HepG2 (cell line): ENCODE results near the gene SGSM1. TPM values are rescaled to one million over a fixed set of nuclear protein-coding genes. Genes with fewer than 3 reads are reported as not detected.

Source experiments
- AGO2 ChIP-seq: fragments of 200-400 bp; formaldehyde crosslinking; optimal IDR thresholded peaks from 2 replicates; pipeline ENCODE3; 2017; ENCODE audit warnings: mild to moderate bottlenecking, low read depth, low read length, moderate library complexity
- ATF7 ChIP-seq, 2 experiments: fragments of 450-650 bp in 1 of 2; sonication (generic) in 1 of 2; formaldehyde crosslinking in 1 of 2; IDR thresholded peaks; 2 replicates each; pipeline versions ENCODE4 v1.4.0 to v1.6.1; 2016 to 2020; ENCODE audit warnings: antibody characterized with exemption in 1 of 2, mild to moderate bottlenecking in 1 of 2, missing genetic modification reagents in 1 of 2
- BORCS8-MEF2B ChIP-seq: sonication (generic); formaldehyde crosslinking; IDR thresholded peaks from 2 replicates; pipeline ENCODE4 v1.8.0; 2022; ENCODE audit warnings: mild to moderate bottlenecking, missing genetic modification reagents
- GLMP ChIP-seq: sonication (generic); formaldehyde crosslinking; IDR thresholded peaks from 2 replicates; pipeline ENCODE4 v1.9.0; 2021; ENCODE audit warnings: missing genetic modification reagents, mild to moderate bottlenecking, borderline replicate concordance
- HMGXB3 ChIP-seq: sonication (generic); formaldehyde crosslinking; IDR thresholded peaks from 2 replicates; pipeline ENCODE4 v1.4.0; 2020; ENCODE audit warnings: missing genetic modification reagents, borderline replicate concordance
- NCOA5 ChIP-seq: sonication (generic); formaldehyde crosslinking; IDR thresholded peaks from 2 replicates; pipeline ENCODE4 v1.4.0; 2020; ENCODE audit warnings: missing genetic modification reagents
- NPAS2 ChIP-seq: sonication (generic); formaldehyde crosslinking; IDR thresholded peaks from 2 replicates; pipeline ENCODE4 v1.8.0; 2022; ENCODE audit warnings: mild to moderate bottlenecking, missing genetic modification reagents, borderline replicate concordance
- PPARG ChIP-seq: conservative IDR thresholded peaks from 2 replicates; pipeline ENCODE4 v1.6.1; 2016; ENCODE audit warnings: missing biosample characterization, missing genetic modification reagents
- SOX5 ChIP-seq: IDR thresholded peaks from 2 replicates; pipeline ENCODE4 v1.6.1; 2016; ENCODE audit warnings: borderline replicate concordance
- TRIM22 ChIP-seq: fragments of 450-650 bp; IDR thresholded peaks from 2 replicates; pipeline ENCODE4 v1.6.1; 2017
- TRIM24 ChIP-seq: sonication (generic); formaldehyde crosslinking; IDR thresholded peaks from 2 replicates; pipeline ENCODE4 v1.8.0; 2022; ENCODE audit warnings: mild to moderate bottlenecking, missing genetic modification reagents
- ZBTB3 ChIP-seq: sonication (generic); formaldehyde crosslinking; IDR thresholded peaks from 2 replicates; pipeline ENCODE4 v1.4.0; 2020; ENCODE audit warnings: low read depth, mild to moderate bottlenecking, moderate library complexity, missing genetic modification reagents, borderline replicate concordance
- ZFP37 ChIP-seq: sonication (generic); formaldehyde crosslinking; IDR thresholded peaks from 2 replicates; pipeline ENCODE4 v1.4.0; 2020; ENCODE audit warnings: missing genetic modification reagents, borderline replicate concordance
- ZKSCAN5 ChIP-seq: sonication (generic); formaldehyde crosslinking; IDR thresholded peaks from 2 replicates; pipeline ENCODE4 v1.5.1; 2020; ENCODE audit warnings: mild to moderate bottlenecking, missing genetic modification reagents
- ZNF207 ChIP-seq: fragments of 450-650 bp; IDR thresholded peaks from 2 replicates; pipeline ENCODE4 v1.6.1; 2016; ENCODE audit warnings: antibody characterized with exemption, borderline replicate concordance
- ZNF382 ChIP-seq: sonication (generic); formaldehyde crosslinking; IDR thresholded peaks from 2 replicates; pipeline ENCODE4 v1.5.0; 2020; ENCODE audit warnings: missing genetic modification reagents, mild to moderate bottlenecking, borderline replicate concordance
- ZNF468 ChIP-seq: sonication (generic); formaldehyde crosslinking; IDR thresholded peaks from 2 replicates; pipeline ENCODE4 v1.8.0; 2022; ENCODE audit warnings: mild to moderate bottlenecking, moderate library complexity, missing genetic modification reagents
- ZNF546 ChIP-seq: sonication (generic); formaldehyde crosslinking; conservative IDR thresholded peaks from 2 replicates; pipeline ENCODE4 v1.8.1; 2023; ENCODE audit warnings: mild to moderate bottlenecking, missing genetic modification reagents
- ZNF672 ChIP-seq: sonication (generic); formaldehyde crosslinking; IDR thresholded peaks from 2 replicates; pipeline ENCODE4 v1.8.1; 2022; ENCODE audit warnings: missing genetic modification reagents
- ZNF713 ChIP-seq: sonication (generic); formaldehyde crosslinking; IDR thresholded peaks from 2 replicates; pipeline ENCODE4 v1.4.0; 2020; ENCODE audit warnings: mild to moderate bottlenecking, missing genetic modification reagents
- ZNF724P ChIP-seq: sonication (generic); formaldehyde crosslinking; IDR thresholded peaks from 2 replicates; pipeline ENCODE4 v1.8.0; 2022; ENCODE audit warnings: missing genetic modification reagents, borderline replicate concordance
- ZNF792 ChIP-seq: IDR thresholded peaks from 2 replicates; pipeline ENCODE4 v1.6.1; 2016
- ZNF879 ChIP-seq: sonication (generic); formaldehyde crosslinking; IDR thresholded peaks from 2 replicates; pipeline ENCODE4 v1.8.1; 2023; ENCODE audit warnings: missing genetic modification reagents
- polyA plus RNA-seq, 8 experiments: library from polyadenylated mRNA; depleted of rRNA in 3 of 8; stranded (reverse) in 7 of 8; unstranded in 1 of 8; fragments of >200 nt; fragmentation: Illumina TruSeq in 4 of 8; extraction: Trizol in 4 of 8; gene quantifications; 2 replicates each; pipeline versions ENCODE4 v1.2.1 to v1.2.3, GENCODE V29; 2011 to 2016; ENCODE audit warnings: low read depth in 4 of 8, missing spikeins in 1 of 8, mixed read lengths in 1 of 8; ENCODE audit not compliant: insufficient read depth in 1 of 8
- total RNA-seq, 5 experiments: library from RNA; depleted of rRNA; stranded (reverse); fragments of >200 nt; fragmentation: Illumina TruSeq; extraction: Trizol; gene quantifications; 2 replicates each; pipeline ENCODE4 v1.2.3, GENCODE V29; 2016; ENCODE audit warnings: low read depth in 1 of 5

SGSM1 gene
- total and polyA plus RNA-seq, 2 of the 13 experiments (the other 11 are each of a cell fraction or from before 2014, with no cell fraction given) = 0.07 TPM; not detected in 1

- TF ChIP-seq NCOA5 (CRISPR knock-in tag) (no peak), ZNF879 (CRISPR knock-in tag) (no peak), BORCS8-MEF2B (CRISPR knock-in tag) (0 out of 2 replicates have a peak, but pooled peaks have one; percentile 21), NPAS2 (no peak), ZNF546 (peak; percentile 72; the same call in 1 of the 2 replicates), HMGXB3 (CRISPR knock-in tag) (no peak), AGO2 (no peak), ZNF724P (CRISPR knock-in tag) (peak; percentile 22; the same call in 1 of the 2 replicates), ZNF207 (no peak), ZKSCAN5 (no peak), ZNF382 (CRISPR knock-in tag) (no peak), PPARG (peak; percentile 76), ZNF792 (CRISPR knock-in tag) (peak; percentile 25; the same call in 1 of the 2 replicates), ZNF672 (CRISPR knock-in tag) (no peak), GLMP (CRISPR knock-in tag) (no peak), ZNF713 (no peak), ZBTB3 (CRISPR knock-in tag) (no peak), ZFP37 (CRISPR knock-in tag) (no peak), TRIM22 (no peak), TRIM24 (no peak), SOX5 (CRISPR knock-in tag) (no peak), ZNF468 (no peak), ATF7 (IDR thresholded peaks at IDR 0.05) (no peak), ATF7 (CRISPR knock-in tag; IDR thresholded peaks at IDR 0.05) (no peak)
These were observed 146.2 kb downstream of the SGSM1 start, which contains the start of gene KIAA1671 (continued) for GRCh38 chr22:24951942-24952836.
